ENCODE data around the gene RRP1B. TPM values are rescaled to one million over a fixed set of nuclear protein-coding genes. Genes with fewer than 3 reads are reported as not detected.
A peak's percentile ranks its signal among the peaks of the same experiment; 100 is the strongest.
"Not testable (repeated sequence)": the region's sequence is repeated elsewhere in the genome, so short reads cannot be mapped to it uniquely, and the experiment has no call there.

The RRP1B gene
- total RNA-seq, 1 donor from 2014 or later: 32.0 TPM

GRCh38 chr21:43708745-43709381 lies 49.5 kb downstream of the RRP1B start:
- Mint-ChIP-seq H3K4me3 (no peak overlapping the region), H3K27ac (no peak overlapping the region), H3K27me3 (peaks cover 21% of the 10 kb centered on the region), H3K36me3 (ENCODE audit: low read depth) (no peaks in the 10 kb centered on the region), H3K4me1 (no peaks in the 10 kb centered on the region), H3K9me3 (peaks cover 3% of the 10 kb centered on the region)
- no peak for TF ChIP-seq CTCF (IDR thresholded peaks at IDR 0.05)
- no peak for ATAC-seq (ENCODE audit: low read depth)
- no peak for DNase-seq
- CTCF ChIA-PET: no interaction called here
- POLR2A ChIA-PET: no interaction called here
- intact Hi-C loops (cut with micrococcal nuclease): no loop called here

GRCh38 chr21:43712268-43712942 lies 53.0 kb downstream of the RRP1B start:
- POLR2A ChIA-PET: no interaction called here

GRCh38 chr21:43713123-43713522 lies 53.8 kb downstream of the RRP1B start:
- H3K27ac Mint-ChIP-seq; H3K9me3 Mint-ChIP-seq; ATAC-seq (ENCODE audit: low read depth); H3K4me3 Mint-ChIP-seq; DNase-seq; H3K36me3 Mint-ChIP-seq (ENCODE audit: low read depth); CTCF ChIA-PET; POLR2A ChIA-PET: not testable (repeated sequence)
- Mint-ChIP-seq H3K27me3 (peaks cover 21% of the 10 kb centered on the region), H3K4me1 (peaks cover 26% of the 10 kb centered on the region)
- intact Hi-C loops (cut with micrococcal nuclease): loop anchor here (10.0 kb wide), 2 partner anchors 738 to 1222 kb away; partner anchors contain the start of gene PKNOX1

More at GRCh38 chr21:43712268-43712942, 53.0 kb downstream of the RRP1B start:
- Mint-ChIP-seq H3K4me1 (peaks cover 21% of the 10 kb centered on the region), H3K27me3 (peaks cover 21% of the 10 kb centered on the region), H3K27ac (no peak overlapping the region), H3K9me3 (peaks cover 3% of the 10 kb centered on the region), H3K4me3 (no peak overlapping the region), H3K36me3 (ENCODE audit: low read depth) (no peaks in the 10 kb centered on the region)
- CTCF ChIA-PET: no interaction called here
- TF ChIP-seq CTCF (IDR thresholded peaks at IDR 0.05): no peak
- DNase-seq: no peak
- intact Hi-C loops (cut with micrococcal nuclease): loop anchor here (10.0 kb wide), 2 partner anchors 738 to 1222 kb away; partner anchors contain the start of gene PKNOX1
- ATAC-seq (ENCODE audit: low read depth): no peak

GRCh38 chr21:43716376-43717165 lies 57.2 kb downstream of the RRP1B start:
- peak; percentile 46 for DNase-seq
- Mint-ChIP-seq H3K27ac (peak overlapping the region; percentile 83), H3K36me3 (ENCODE audit: low read depth) (peaks cover 2% of the 10 kb centered on the region), H3K4me3 (peak overlapping the region; percentile 71), H3K9me3 (no peaks in the 10 kb centered on the region), H3K4me1 (peaks cover 43% of the 10 kb centered on the region), H3K27me3 (peaks cover 12% of the 10 kb centered on the region)
- ChIA-PET POLR2A (interaction anchor here (0.5 to 2.5 kb wide), 9 partner anchors 8 to 741 kb away, joined by 3 to 14 read pairs (median 3); partner anchors contain the start of genes HSF2BP and RRP1B), CTCF (interaction anchor here (1.4 kb wide), 1 partner anchor 11 kb away, joined by 5 read pairs; no protein-coding TSS in a partner anchor)
- peak; percentile 43 for ATAC-seq (ENCODE audit: low read depth)
- intact Hi-C loops (cut with micrococcal nuclease): loop anchor here (1.0 to 10.0 kb wide), 3 partner anchors 28 to 1218 kb away; partner anchors contain the start of gene PKNOX1
- no peak for TF ChIP-seq CTCF (IDR thresholded peaks at IDR 0.05)

GRCh38 chr21:43717166-43717853 lies 58.0 kb downstream of the RRP1B start:
- POLR2A ChIA-PET: interaction anchor here (0.5 to 2.5 kb wide), 10 partner anchors 8 to 740 kb away, joined by 3 to 14 read pairs (median 3); partner anchors contain the start of genes HSF2BP, RRP1 and RRP1B
- no peak for ATAC-seq (ENCODE audit: low read depth)
- intact Hi-C loops (cut with micrococcal nuclease): loop anchor here (10.0 kb wide), 2 partner anchors 743 to 1217 kb away; partner anchors contain the start of gene PKNOX1
- no peak for DNase-seq
- Mint-ChIP-seq H3K27ac (peak overlapping the region; percentile 83), H3K27me3 (peaks cover 7% of the 10 kb centered on the region), H3K36me3 (ENCODE audit: low read depth) (peaks cover 2% of the 10 kb centered on the region), H3K4me1 (peaks cover 50% of the 10 kb centered on the region), H3K9me3 (no peaks in the 10 kb centered on the region), H3K4me3 (peak overlapping the region; percentile 80)
- TF ChIP-seq CTCF (IDR thresholded peaks at IDR 0.05): no peak
- CTCF ChIA-PET: interaction anchor here (1.4 kb wide), 1 partner anchor 11 kb away, joined by 5 read pairs; no protein-coding TSS in a partner anchor

Data from activated B cell treated with CpG ODN at 0.5 μM for 24 hours (primary cell).